GM18498 (cell line): ENCODE data around the gene RHOG.

ENCODE experiments used
- ATAC-seq: cut with Tn5 transposase; IDR thresholded peaks from one replicate; pipeline ENCODE4 v1.9.1; 2021; ENCODE audit warnings: mild to moderate bottlenecking, moderate library complexity; ENCODE audit not compliant: unreplicated experiment

Gene RHOG

GRCh38 chr11:3781423-3781822 is 59.3 kb downstream of the RHOG start:
- ATAC-seq = no peak
